SU-DHL-6 (cell line): ENCODE data around the gene RIMS4.

Source experiments
- CTCF ChIP-seq: fragments of 200-600 bp; sonication (generic); IDR thresholded peaks from one replicate; pipeline ENCODE4 v1.5.1; 2017; ENCODE audit warnings: antibody characterized with exemption, mild to moderate bottlenecking, low read length, moderate library complexity; ENCODE audit not compliant: insufficient read depth, poor library complexity, severe bottlenecking
- EZH2phosphoT487 ChIP-seq: fragments of 200-600 bp; sonication (generic), shearing (Covaris generic); conservative IDR thresholded peaks from 2 replicates; pipeline ENCODE4 v1.6.1; 2018; ENCODE audit warnings: mild to moderate bottlenecking, antibody characterized with exemption, low read length, moderate library complexity, mixed read lengths

GRCh38 chr20:44734938-44735337, 75.4 kb downstream of the RIMS4 start:
- no peak for TF ChIP-seq CTCF
- no peak for TF ChIP-seq EZH2phosphoT487
